Lower leg skin (tissue), 4 donors: ENCODE results near the gene NFATC4. TPM values are rescaled to one million over a fixed set of nuclear protein-coding genes. Genes with fewer than 3 reads are reported as not detected.
A peak's percentile ranks its signal among the peaks of the same experiment; 100 is the strongest.

Source experiments
- DNase-seq, 2 donors: peaks; one replicate each; pipeline ENCODE4 v3.0.0-alpha.2; 2019; ENCODE audit warnings: low spot score in 2 of 2
- H3K4me3 ChIP-seq: fragments of 200-600 bp; sonication (generic); 2 replicates; pipeline ENCODE4 v1.5.1; 2017; ENCODE audit warnings: mild to moderate bottlenecking, low read depth; ENCODE audit not compliant: poor library complexity, severe bottlenecking
- POLR2A ChIP-seq, 2 donors: fragments of 450-650 bp; IDR thresholded peaks; one replicate each; pipeline ENCODE4 v1.6.1; 2016 to 2017; ENCODE audit warnings: antibody characterized with exemption in 2 of 2, mild to moderate bottlenecking in 1 of 2, moderate library complexity in 1 of 2
- WGBS, 2 donors: methylation state at CpG; one replicate each; pipeline ENCODE4 v1.1.5; 2018; 5-methylcytosine and 5-hydroxymethylcytosine counted together
- intact Hi-C: fragments of 100-400 bp; cut with DNase I; formaldehyde crosslinking; loops from one replicate; pipeline ENCODE4 v1.15.0; 2023; ENCODE audit warnings: low total_unique reads
- total RNA-seq, 4 donors: library from RNA; depleted of rRNA; stranded (reverse); fragments of >200 nt; gene quantifications; one replicate each; pipeline ENCODE4 v1.1.0, GENCODE V29; 2016
- TF ChIP-seq, protein P1 (sequence below), 3 donors: fragments of 450-650 bp; IDR thresholded peaks; one replicate each; pipeline ENCODE4 v1.5.1; 2016; ENCODE audit warnings: antibody characterized with exemption in 3 of 3, mild to moderate bottlenecking in 3 of 3, moderate library complexity in 2 of 3

NFATC4 gene
- total RNA-seq, 4 donors from 2014 or later, result 8.3 to 26.1 (median 14.0) TPM

DNA sequence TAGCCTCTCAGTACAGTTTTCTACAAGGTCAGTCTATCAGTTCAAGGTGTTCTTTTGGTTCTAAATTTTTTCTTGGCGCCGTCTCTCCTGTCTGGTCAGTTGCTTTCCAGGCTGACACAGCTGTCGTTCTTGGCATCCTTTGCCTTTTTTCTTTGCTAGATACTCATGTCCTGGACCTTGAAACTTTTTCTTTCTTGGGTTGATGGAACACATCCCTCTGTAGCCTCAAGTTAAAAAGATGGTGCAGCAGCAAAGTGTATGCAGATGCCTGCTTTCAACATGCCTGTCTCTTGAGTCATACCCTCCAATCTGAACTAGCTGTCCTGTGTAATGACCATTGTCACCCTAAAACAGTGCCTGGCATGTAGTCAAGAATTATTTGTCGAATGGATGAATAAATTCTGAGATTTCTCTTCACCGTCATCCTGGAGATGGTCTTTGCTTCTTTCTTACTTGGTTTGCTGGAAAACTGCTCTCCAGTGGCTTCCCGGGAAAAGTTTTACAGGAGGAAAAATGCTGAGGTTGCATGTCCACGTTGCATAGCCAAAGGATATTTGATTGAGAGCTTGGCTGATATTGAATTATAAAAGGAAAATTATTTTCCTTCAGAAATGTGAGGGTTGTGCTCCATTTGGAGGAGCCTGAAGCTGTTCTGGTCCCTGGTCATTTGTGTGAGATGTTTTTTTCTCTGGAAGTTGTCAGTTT lies 35.5 kb downstream of the NFATC4 start:
- 54 to 61% methylated on average over 7 of the region's 7 CpGs for WGBS, 2 donors
- DNase-seq, result peak in 1 of 2 donors; percentile 26
- intact Hi-C loops, result no loop called here
- TF ChIP-seq, protein P1, sequence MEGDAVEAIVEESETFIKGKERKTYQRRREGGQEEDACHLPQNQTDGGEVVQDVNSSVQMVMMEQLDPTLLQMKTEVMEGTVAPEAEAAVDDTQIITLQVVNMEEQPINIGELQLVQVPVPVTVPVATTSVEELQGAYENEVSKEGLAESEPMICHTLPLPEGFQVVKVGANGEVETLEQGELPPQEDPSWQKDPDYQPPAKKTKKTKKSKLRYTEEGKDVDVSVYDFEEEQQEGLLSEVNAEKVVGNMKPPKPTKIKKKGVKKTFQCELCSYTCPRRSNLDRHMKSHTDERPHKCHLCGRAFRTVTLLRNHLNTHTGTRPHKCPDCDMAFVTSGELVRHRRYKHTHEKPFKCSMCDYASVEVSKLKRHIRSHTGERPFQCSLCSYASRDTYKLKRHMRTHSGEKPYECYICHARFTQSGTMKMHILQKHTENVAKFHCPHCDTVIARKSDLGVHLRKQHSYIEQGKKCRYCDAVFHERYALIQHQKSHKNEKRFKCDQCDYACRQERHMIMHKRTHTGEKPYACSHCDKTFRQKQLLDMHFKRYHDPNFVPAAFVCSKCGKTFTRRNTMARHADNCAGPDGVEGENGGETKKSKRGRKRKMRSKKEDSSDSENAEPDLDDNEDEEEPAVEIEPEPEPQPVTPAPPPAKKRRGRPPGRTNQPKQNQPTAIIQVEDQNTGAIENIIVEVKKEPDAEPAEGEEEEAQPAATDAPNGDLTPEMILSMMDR (IDR thresholded peaks at IDR 0.05), result no peak
- no peak for TF ChIP-seq POLR2A (IDR thresholded peaks at IDR 0.05)
- H3K4me3 ChIP-seq, result no peak overlapping the region

DNA sequence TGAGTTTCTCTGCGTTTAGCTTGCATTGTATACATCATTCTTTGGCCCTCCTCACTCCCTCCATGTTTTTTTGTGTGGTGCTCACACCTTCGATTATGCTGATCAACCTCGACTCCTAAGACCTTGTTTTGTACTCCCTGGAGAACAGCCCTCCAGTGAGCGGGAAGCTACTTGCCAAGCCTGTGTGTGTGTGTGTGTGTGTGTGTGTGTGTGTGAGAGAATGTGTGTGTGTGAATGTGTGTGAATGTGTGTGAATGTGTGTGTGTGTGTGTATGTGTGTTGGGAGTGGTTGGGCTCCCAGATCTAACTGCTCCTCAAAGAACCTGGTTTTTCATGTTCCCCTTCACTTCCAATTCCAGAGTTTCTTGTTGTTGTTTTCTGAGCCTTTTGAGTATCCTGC lies 36.8 kb downstream of the NFATC4 start:
- no peak for TF ChIP-seq POLR2A (IDR thresholded peaks at IDR 0.05)
- TF ChIP-seq, protein P1 (IDR thresholded peaks at IDR 0.05), result no peak
- no peak overlapping the region for H3K4me3 ChIP-seq
- peak in 1 of 2 donors; percentile 12 for DNase-seq
- WGBS, 2 donors, result 55 to 74% methylated on average over 4 of the region's 4 CpGs
- intact Hi-C loops, result no loop called here

DNA sequence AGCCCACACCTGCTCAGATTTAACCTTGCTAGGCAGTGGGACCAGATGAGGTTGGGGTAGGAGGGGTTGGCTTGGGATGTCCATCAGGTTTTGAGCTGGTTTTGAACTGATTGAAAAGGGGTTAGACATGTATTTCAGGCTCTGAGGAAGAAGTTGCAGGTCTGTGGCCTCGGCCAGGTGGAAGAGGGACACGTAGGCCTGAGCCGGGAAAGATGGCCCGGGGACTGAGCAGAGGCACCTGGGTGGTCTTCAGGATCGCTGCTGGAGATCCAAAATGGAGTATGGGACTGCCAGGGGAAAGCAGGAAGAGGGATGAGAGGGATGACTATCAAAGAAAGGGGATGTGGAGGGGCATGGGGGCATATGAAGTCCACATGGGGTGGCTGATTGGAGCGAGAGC lies 38.4 kb downstream of the NFATC4 start:
- intact Hi-C loops, result no loop called here
- WGBS, 2 donors, result 88 to 93% methylated on average over 6 of the region's 6 CpGs
- DNase-seq, result peak in 1 of 2 donors; percentile 65
- no peak for TF ChIP-seq POLR2A (IDR thresholded peaks at IDR 0.05)
- TF ChIP-seq, protein P1 (IDR thresholded peaks at IDR 0.05), result no peak
- H3K4me3 ChIP-seq, result no peak overlapping the region

DNA sequence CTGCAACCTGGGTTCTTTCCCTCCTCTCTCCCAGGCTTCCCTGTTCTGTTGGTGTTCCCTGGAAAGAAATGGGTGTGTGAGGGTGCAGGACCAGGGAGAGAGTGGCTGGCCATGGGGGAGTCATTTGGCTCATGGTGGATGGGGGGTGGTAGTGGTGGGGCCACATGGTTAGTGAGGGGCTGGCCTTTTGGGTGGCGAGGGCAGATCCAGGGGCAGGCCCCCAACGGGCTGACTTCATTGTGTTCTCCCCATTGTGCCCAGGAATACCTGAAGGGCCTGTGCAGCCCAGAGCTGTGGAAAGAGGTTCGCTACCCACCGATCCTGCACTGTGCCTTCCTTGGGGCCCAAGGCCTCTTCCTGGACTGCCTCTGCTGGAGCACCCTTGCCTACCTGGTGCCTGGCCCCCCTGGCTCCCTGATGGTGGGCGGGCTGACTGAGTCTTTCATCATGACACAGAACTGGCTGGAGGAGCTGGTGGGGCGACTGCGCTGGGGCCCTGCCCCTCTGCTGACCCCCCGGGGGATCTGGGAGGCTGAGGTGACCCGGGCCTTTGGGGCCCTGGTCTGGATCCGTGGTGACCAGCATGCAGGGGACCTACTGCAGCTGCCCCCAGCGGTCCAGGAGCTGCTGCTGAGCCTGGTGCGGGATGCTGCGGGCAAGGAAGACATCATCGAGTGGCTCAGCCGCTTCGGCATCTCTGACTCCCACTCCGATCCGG lies 39.8 kb downstream of the NFATC4 start:
- WGBS, 2 donors, result 91 to 97% methylated on average over 12 to 18 of the region's 18 CpGs
- TF ChIP-seq, protein P1 (IDR thresholded peaks at IDR 0.05), result no peak
- TF ChIP-seq POLR2A (IDR thresholded peaks at IDR 0.05), result no peak
- intact Hi-C loops, result no loop called here
- peak in 1 of 2 donors; percentile 79 for DNase-seq
- no peak overlapping the region for H3K4me3 ChIP-seq

DNA sequence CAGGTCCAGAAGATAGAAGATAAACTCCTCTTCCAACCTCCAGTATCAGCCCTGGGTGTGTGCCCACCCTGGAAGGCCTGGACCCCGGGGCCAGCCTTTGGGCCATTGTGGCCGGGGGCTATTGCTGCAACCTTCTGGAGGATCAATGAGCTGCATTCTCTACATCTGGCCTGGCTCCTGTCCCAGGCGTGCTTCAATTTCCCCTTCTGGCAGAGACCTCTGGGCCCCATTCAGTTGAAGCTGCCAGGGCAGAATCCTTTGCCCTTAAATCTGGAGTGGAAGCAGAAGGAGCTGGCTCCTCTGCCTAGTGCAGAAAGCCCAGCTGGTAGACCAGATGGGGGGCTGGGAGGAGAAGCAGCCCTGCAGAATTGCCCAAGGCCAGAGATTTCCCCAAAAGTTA lies 40.8 kb downstream of the NFATC4 start:
- DNase-seq, result peak in 1 of 2 donors; percentile 64
- no peak for TF ChIP-seq POLR2A (IDR thresholded peaks at IDR 0.05)
- TF ChIP-seq, protein P1 (IDR thresholded peaks at IDR 0.05), result no peak
- intact Hi-C loops, result no loop called here
- no peak overlapping the region for H3K4me3 ChIP-seq
- WGBS, 2 donors, result 71 to 73% methylated on average over 2 of the region's 3 CpGs
